Upper lobe of left lung (tissue), 6 donors: ENCODE results near the gene NPTXR. TPM values are rescaled to one million over a fixed set of nuclear protein-coding genes. Genes with fewer than 3 reads are reported as not detected.

Source experiments
- ATAC-seq, 2 donors: fragments of 200-7000 bp; cut with Tn5 transposase; one replicate each; pipeline ENCODE4 v1.9.1; 2022; ENCODE audit warnings: mild to moderate bottlenecking in 2 of 2, moderate library complexity in 2 of 2; ENCODE audit not compliant: low FRiP score in 2 of 2
- DNase-seq, 2 donors: peaks; one replicate each; pipeline ENCODE4 v3.0.0-alpha.2; 2019 to 2020
- H3K27ac ChIP-seq, 4 donors: fragments of 200-600 bp; sonication (generic); one replicate each; pipeline ENCODE4 v1.5.1; 2016 to 2019
- H3K27me3 ChIP-seq, 4 donors: fragments of 200-600 bp; sonication (generic); one replicate each; pipeline ENCODE4 v1.5.1; 2017 to 2019
- H3K36me3 ChIP-seq, 4 donors: fragments of 200-600 bp; sonication (generic); one replicate each; pipeline ENCODE4 v1.5.1; 2016 to 2019
- H3K4me1 ChIP-seq, 4 donors: fragments of 200-600 bp; sonication (generic); one replicate each; pipeline ENCODE4 v1.5.1; 2018 to 2019
- H3K4me3 ChIP-seq, 4 donors: fragments of 200-600 bp; sonication (generic); one replicate each; pipeline ENCODE4 v1.5.1; 2017 to 2019; ENCODE audit warnings: mild to moderate bottlenecking in 2 of 4, moderate library complexity in 1 of 4
- H3K9me3 ChIP-seq, 4 donors: fragments of 200-600 bp; sonication (generic); one replicate each; pipeline ENCODE4 v1.5.1; 2018 to 2019
- EP300 ChIP-seq, 4 donors: sonication (generic); formaldehyde crosslinking; IDR thresholded peaks; one replicate each; pipeline ENCODE4 v1.5.1; 2017; ENCODE audit warnings: antibody characterized with exemption in 4 of 4, control low read depth in 2 of 4
- POLR2A ChIP-seq, 4 donors: fragments of 450-650 bp; IDR thresholded peaks; one replicate each; pipeline ENCODE4 v1.5.1; 2016 to 2017; ENCODE audit warnings: antibody characterized with exemption in 4 of 4, mild to moderate bottlenecking in 2 of 4
- POLR2AphosphoS5 ChIP-seq, 2 donors: sonication (generic); formaldehyde crosslinking; IDR thresholded peaks; one replicate each; pipeline ENCODE4 v1.5.1; 2017; ENCODE audit warnings: antibody characterized with exemption in 2 of 2
- WGBS, 2 donors: methylation state at CpG; one replicate each; pipeline ENCODE4 v1.1.5; 2017 to 2018; 5-methylcytosine and 5-hydroxymethylcytosine counted together
- total RNA-seq, 6 donors: library from RNA; depleted of rRNA in 4 of 6; stranded (reverse); fragments of >200 nt in 4 of 6; gene quantifications; one replicate each; pipeline versions ENCODE4 v1.1.0 to v1.2.1, GENCODE V29; 2016 to 2021
- TF ChIP-seq, protein P1 (sequence below), 6 experiments: fragments of 450-650 bp in 4 of 6; fragments of 200-600 bp in 2 of 6; sonication (generic) in 2 of 6; IDR thresholded peaks; one replicate each; pipeline ENCODE4 v1.5.1; 2016 to 2019; ENCODE audit warnings: antibody characterized with exemption in 6 of 6
- donor health status: DM: no; HTN: no; CAD: no; lungs with moderate emphysema.
- donor health status: DM: no; HTN: yes; CAD: no; lungs with severe emphysema.

NPTXR gene
- total RNA-seq, 6 donors from 2014 or later, result 1.4 to 6.6 (median 3.0) TPM; not detected in 1

DNA sequence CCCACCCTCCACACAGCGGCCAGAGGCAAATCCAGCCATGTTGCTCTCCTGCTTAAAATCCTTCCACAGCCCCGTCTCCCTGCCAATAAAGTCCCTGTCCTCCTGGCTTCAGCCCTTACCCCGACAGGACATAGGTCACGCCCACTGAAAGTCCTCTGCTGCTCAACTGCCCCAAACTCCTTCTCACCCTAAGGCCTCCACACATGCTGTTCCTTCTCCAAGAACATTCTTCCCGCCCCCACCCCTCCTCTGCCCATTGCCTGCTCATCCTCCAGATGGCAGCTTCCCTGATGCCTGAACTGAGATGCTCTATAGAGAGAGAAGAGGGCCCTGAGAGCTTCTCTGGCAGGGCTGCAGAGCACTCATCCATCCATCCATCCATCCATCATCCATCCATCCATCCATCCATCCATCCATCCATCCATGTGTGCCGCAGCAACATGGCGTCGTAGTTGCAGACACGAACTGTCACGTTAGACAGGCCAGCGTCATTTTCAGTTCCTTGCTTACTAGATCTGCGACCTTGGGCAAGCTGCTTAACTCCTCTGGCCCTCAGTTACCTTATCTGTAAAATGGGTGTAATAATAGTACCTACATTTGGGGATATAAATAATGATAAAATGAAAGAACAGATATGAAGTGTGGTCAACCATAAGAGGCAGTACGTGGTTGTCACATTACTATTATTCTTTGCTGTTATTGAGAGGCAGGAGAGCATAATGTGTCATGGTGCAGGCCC lies 9.4 kb downstream of the NPTXR start:
- Histone ChIP-seq H3K4me3 (no peak overlapping the region), H3K27ac (no peak overlapping the region), H3K27me3 (no peaks in the 10 kb centered on the region), H3K36me3 (no peaks in the 10 kb centered on the region), H3K4me1 (peaks cover 0 to 3% (median 0%) of the 10 kb centered on the region in 4 donors), H3K9me3 (no peaks in the 10 kb centered on the region)
- DNase-seq (no peak), ATAC-seq (no peak)
- WGBS, 2 donors, result 87 to 88% methylated on average over 13 of the region's 13 CpGs
- TF ChIP-seq POLR2AphosphoS5 (IDR thresholded peaks at IDR 0.05) (no peak), EP300 (IDR thresholded peaks at IDR 0.05) (no peak), POLR2A (IDR thresholded peaks at IDR 0.05) (no peak)
- TF ChIP-seq, protein P1, sequence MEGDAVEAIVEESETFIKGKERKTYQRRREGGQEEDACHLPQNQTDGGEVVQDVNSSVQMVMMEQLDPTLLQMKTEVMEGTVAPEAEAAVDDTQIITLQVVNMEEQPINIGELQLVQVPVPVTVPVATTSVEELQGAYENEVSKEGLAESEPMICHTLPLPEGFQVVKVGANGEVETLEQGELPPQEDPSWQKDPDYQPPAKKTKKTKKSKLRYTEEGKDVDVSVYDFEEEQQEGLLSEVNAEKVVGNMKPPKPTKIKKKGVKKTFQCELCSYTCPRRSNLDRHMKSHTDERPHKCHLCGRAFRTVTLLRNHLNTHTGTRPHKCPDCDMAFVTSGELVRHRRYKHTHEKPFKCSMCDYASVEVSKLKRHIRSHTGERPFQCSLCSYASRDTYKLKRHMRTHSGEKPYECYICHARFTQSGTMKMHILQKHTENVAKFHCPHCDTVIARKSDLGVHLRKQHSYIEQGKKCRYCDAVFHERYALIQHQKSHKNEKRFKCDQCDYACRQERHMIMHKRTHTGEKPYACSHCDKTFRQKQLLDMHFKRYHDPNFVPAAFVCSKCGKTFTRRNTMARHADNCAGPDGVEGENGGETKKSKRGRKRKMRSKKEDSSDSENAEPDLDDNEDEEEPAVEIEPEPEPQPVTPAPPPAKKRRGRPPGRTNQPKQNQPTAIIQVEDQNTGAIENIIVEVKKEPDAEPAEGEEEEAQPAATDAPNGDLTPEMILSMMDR (IDR thresholded peaks at IDR 0.05), result no peak

DNA sequence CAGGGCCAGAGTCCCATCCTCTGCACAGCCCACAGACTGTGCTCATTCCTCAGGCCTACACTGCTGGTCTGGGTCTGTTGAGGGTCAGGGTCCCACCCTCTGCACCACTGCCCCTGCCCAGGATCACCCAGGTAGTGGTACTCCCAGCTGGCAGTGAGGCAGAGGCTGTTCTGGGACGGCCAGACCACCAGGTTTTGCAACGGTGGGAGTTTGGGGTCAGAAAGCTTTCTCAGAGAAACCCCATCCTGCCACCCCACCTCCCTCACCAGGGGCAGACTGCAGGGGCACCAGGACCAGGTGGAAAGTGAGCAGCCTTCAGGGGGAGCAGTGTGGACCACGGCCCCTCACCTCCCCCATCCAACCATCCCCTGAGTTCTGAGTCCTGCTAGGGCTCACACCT lies 10.8 kb downstream of the NPTXR start:
- Histone ChIP-seq H3K4me1 (peaks cover 0 to 3% (median 0%) of the 10 kb centered on the region in 4 donors), H3K27me3 (no peaks in the 10 kb centered on the region), H3K36me3 (no peaks in the 10 kb centered on the region), H3K4me3 (no peak overlapping the region), H3K9me3 (no peaks in the 10 kb centered on the region), H3K27ac (no peak overlapping the region)
- WGBS, 2 donors, result 83 to 100% methylated on average over 1 to 2 of the region's 3 CpGs
- DNase-seq (no peak), ATAC-seq (no peak)
- TF ChIP-seq POLR2AphosphoS5 (IDR thresholded peaks at IDR 0.05), result no peak
- TF ChIP-seq EP300 (IDR thresholded peaks at IDR 0.05), result no peak
- TF ChIP-seq POLR2A (IDR thresholded peaks at IDR 0.05), result no peak
- TF ChIP-seq, protein P1 (IDR thresholded peaks at IDR 0.05), result no peak

DNA sequence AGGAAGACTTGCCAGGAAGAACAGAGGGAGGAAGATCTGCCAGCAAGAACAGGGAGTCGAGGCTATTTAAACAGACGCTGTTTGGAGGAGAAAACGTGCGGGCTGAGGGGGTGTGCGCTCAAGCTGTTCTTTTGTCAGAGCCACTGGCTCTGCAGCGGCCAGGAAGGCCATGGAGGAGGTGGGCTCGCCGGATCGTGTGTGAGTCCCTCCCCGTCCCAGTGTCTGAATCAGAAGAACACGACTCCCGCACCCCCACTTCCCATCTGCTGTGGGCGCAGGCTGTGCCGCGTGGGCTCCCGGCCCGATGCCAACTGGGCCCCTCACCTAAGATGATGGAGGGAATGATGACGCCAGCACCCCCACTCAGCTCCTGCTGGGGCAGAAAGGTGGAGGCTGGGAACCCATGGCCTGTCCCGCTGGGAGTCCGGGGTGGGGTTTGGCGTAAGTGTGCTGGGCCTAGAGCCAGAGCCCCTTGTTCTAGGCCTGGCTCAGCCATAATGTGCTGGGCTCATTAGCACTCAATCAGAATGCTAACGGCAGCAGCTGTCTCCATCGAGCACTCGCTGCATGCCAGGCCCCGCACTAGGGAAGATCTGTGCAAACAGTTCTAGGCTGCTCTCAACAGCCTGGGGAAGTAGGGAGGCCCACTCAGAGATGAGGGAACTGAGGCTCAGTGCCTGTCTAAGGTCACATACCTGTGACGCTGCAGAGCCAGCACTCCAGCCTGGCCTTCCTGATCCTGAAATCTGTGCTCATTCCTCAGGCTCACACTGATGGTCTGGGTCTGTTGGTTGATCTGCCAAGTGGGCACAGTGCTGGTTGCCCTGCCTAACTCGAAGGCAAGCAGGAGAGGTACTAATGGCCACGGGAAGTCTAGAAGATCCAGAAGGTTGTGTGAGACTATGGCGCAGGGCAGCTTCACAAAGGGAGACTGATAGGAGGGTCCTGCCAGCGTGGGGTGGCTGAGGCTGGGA lies 11.5 kb downstream of the NPTXR start:
- H3K36me3 ChIP-seq, result no peaks in the 10 kb centered on the region
- no peak overlapping the region for H3K4me3 ChIP-seq
- WGBS, 2 donors, result 72 to 76% methylated on average over 14 to 30 of the region's 30 CpGs
- no peaks in the 10 kb centered on the region for H3K27me3 ChIP-seq
- ATAC-seq (no peak), DNase-seq (peak in 1 of 2 donors; percentile 64)
- peaks cover 0 to 3% (median 0%) of the 10 kb centered on the region in 4 donors for H3K4me1 ChIP-seq
- H3K9me3 ChIP-seq, result no peaks in the 10 kb centered on the region
- H3K27ac ChIP-seq, result no peak overlapping the region
- no peak for TF ChIP-seq POLR2A (IDR thresholded peaks at IDR 0.05)
- TF ChIP-seq, protein P1 (IDR thresholded peaks at IDR 0.05), result no peak
- TF ChIP-seq POLR2AphosphoS5 (IDR thresholded peaks at IDR 0.05), result no peak
- TF ChIP-seq EP300 (IDR thresholded peaks at IDR 0.05), result no peak

DNA sequence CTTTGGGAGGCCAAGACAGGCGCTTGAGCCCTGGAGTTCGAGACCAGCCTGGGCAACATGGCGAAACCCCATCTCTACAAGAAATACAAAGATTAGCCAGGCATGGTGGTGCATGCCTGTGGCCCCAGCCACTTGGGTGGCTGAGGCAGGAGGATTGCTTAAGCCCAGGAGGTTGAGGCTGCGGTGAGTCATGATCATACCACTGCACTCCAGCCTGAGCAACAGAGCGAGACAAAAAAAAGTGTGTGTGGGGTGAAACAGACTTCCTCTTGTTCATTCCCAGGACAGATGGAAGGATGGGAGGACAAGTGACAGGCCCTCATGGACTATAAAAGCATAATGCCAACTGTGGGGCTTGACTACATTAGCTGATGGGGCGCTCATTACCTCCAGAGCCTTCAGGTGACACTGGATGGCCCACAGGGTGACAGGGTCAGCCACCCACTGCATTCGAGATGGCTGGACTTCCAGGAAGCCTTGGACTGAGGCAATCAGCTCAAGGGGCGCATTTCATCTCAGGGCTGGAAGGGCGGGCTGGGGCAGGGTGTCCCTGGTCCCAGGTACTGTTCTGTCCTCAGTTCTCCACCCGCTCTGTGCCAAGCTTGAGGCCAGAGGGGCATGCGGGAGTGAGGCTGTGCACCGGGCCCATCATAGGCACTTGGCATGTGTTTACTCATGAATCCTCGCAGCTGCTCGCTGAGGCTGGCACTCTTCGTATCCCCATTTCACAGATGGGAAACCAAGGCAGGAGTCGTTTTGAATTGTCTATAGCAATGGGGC lies 12.5 kb downstream of the NPTXR start:
- peak in 1 of 2 donors; percentile 43 for DNase-seq
- H3K4me3 ChIP-seq, result no peak overlapping the region
- 87 to 92% methylated on average over 12 to 16 of the region's 16 CpGs for WGBS, 2 donors
- ATAC-seq, result no peak
- no peaks in the 10 kb centered on the region for H3K9me3 ChIP-seq
- H3K36me3 ChIP-seq, result no peaks in the 10 kb centered on the region
- TF ChIP-seq, protein P1 (IDR thresholded peaks at IDR 0.05), result no peak
- TF ChIP-seq EP300 (IDR thresholded peaks at IDR 0.05) (no peak), POLR2AphosphoS5 (IDR thresholded peaks at IDR 0.05) (no peak), POLR2A (IDR thresholded peaks at IDR 0.05) (no peak)
- H3K4me1 ChIP-seq, result peaks cover 0 to 3% (median 0%) of the 10 kb centered on the region in 4 donors
- H3K27me3 ChIP-seq, result no peaks in the 10 kb centered on the region
- H3K27ac ChIP-seq, result no peak overlapping the region
